ENCODE measurements around the gene SLC25A46.

DNA sequence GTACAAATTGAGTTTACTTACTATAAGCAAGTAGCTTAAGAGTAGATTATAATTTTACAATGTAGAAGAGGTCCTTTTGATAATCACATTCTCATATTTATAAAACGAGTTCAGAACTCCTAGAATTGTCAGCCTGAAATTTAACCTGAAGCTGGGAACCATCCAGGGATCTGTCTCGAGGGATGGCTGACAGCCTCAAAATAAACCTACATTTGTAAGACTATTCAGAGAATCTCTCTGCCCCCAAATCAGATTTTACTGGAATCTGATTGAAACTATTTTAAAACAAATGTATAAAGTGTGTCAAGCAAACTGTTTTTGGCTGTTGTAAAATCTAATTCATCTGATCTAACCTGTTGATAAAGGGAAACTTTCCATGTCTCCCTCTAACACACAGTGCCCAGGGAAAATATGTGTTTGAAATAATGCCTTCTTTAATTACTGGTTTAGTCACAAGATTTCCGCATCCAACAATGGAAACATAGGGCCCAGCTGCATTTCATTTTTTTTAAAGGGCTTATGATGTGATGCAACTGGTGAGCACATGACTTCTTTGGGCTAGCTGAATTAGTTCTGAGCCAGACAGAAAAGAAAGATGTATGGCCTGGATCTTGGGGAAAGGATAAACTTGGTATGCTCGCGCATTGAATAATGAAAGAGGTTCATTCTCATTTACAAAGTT, 30.3 kb downstream of the SLC25A46 start:
- TF ChIP-seq, protein P1, sequence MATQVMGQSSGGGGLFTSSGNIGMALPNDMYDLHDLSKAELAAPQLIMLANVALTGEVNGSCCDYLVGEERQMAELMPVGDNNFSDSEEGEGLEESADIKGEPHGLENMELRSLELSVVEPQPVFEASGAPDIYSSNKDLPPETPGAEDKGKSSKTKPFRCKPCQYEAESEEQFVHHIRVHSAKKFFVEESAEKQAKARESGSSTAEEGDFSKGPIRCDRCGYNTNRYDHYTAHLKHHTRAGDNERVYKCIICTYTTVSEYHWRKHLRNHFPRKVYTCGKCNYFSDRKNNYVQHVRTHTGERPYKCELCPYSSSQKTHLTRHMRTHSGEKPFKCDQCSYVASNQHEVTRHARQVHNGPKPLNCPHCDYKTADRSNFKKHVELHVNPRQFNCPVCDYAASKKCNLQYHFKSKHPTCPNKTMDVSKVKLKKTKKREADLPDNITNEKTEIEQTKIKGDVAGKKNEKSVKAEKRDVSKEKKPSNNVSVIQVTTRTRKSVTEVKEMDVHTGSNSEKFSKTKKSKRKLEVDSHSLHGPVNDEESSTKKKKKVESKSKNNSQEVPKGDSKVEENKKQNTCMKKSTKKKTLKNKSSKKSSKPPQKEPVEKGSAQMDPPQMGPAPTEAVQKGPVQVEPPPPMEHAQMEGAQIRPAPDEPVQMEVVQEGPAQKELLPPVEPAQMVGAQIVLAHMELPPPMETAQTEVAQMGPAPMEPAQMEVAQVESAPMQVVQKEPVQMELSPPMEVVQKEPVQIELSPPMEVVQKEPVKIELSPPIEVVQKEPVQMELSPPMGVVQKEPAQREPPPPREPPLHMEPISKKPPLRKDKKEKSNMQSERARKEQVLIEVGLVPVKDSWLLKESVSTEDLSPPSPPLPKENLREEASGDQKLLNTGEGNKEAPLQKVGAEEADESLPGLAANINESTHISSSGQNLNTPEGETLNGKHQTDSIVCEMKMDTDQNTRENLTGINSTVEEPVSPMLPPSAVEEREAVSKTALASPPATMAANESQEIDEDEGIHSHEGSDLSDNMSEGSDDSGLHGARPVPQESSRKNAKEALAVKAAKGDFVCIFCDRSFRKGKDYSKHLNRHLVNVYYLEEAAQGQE (IDR thresholded peaks at IDR 0.05; ENCODE audit: low read depth), result no peak
- TF ChIP-seq TAF1 (IDR thresholded peaks at IDR 0.05; ENCODE audit: low read depth) (no peak), EGR1 (IDR thresholded peaks at IDR 0.05) (no peak), EP300 (IDR thresholded peaks at IDR 0.05; ENCODE audit: borderline replicate concordance) (no peak), YY1 (IDR thresholded peaks at IDR 0.05; ENCODE audit: low read depth) (no peak)
